ENCODE data around the gene C1QA. TPM values are rescaled to one million over a fixed set of nuclear protein-coding genes. Genes with fewer than 3 reads are reported as not detected.

Gene C1QA, protein sequence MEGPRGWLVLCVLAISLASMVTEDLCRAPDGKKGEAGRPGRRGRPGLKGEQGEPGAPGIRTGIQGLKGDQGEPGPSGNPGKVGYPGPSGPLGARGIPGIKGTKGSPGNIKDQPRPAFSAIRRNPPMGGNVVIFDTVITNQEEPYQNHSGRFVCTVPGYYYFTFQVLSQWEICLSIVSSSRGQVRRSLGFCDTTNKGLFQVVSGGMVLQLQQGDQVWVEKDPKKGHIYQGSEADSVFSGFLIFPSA
- 0.57 TPM in 1 of 2 replicates, not detected in the other for total RNA-seq

GRCh38 chr1:22636353-22636752 lies at the start of gene C1QA:
TSS of gene C1QA (plus strand) at chr1:22636628. CDS start at chr1:22637617, 989 bp downstream.

DNA sequence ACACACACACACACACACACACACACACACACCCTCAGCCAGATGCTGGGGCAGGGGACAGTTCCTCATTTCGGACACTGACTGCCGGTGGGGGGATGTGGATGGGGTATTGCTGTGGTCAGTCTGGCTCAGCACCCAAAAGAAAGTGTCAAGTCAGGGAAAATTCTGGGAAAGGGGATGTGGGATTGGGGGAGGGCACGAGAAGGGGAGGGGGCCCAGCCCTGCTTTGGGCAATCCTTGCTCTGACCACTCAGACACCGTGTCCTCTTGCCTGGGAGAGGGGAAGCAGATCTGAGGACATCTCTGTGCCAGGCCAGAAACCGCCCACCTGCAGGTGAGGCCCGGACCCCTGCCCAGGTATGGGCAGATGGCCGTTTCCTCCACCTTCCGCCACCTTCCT lies 7.0 kb downstream of the C1QA start, which contains the start of gene C1QC:
Gene C1QC (plus strand): TSS at position 253 of the 400 bp plus-strand sequence. CDS start 391 bp downstream, outside the sequence.

GRCh38 chr1:22652881-22653316 lies 16.5 kb downstream of the C1QA start, which contains the start of gene C1QB:
TSS of gene C1QB (plus strand) at chr1:22653236. CDS start at chr1:22659463, 6,227 bp downstream.

Small RNA genes within 50 kb of the gene (small RNA-seq; reads per million reads assigned to genes)
- not detected for gene MIR6127 (ENCODE audit: low replicate concordance)

Other genes with a start within 250 kb of the C1QA start
- gene ZBTB40, start 184.8 kb upstream of the C1QA start, total RNA-seq: 12.0 and 16.9 TPM in 2 replicates
- gene EPHA8, start 73.1 kb upstream of the C1QA start, total RNA-seq: not detected in 2 replicates
- 1.0 TPM in 1 of 2 replicates, not detected in the other for gene C1QC, start 7.0 kb downstream of the C1QA start, total RNA-seq
- 1.0 TPM in 1 of 2 replicates, not detected in the other for gene C1QB, start 16.6 kb downstream of the C1QA start, total RNA-seq
- 72.0 and 123 TPM in 2 replicates for gene EPHB2, start 74.2 kb downstream of the C1QA start, total RNA-seq